ENCODE measurements around the gene SLC22A31.

DNA sequence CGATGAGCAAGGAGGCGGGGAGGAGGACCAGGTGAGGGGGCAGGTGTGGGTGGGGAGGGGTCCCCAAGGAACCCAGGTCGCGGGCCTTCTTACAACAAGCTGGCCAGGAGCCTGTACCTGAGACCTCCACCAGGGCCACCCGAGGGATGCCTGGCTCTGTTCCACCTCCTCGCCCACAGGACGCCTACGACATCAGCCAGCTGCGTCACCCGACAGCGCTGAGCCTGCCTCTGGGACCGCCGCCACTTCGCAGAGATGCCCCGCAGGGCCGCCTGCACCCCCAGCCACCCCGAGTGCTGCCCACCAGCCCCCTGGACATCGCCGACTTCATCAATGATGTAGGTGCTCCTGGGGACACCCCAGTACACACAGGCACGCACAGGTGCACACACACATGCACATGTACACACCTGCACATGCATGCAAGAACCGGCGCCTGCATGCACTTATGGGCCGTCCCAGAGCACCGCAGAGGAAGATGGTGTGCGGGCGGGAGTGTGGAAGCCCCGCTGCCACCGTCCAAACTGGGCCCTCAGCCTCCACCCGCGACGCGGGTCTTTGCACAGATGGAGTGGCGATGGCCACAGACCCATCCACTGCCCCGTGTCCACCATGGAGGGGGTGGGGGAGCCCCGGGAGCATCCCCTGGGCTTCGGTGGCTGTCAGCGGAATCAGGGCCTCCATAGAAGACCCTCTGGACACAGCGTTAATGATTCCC is 6.6 kb downstream of the SLC22A31 start:
- TF ChIP-seq POLR2A (IDR thresholded peaks at IDR 0.05; ENCODE audit: low read depth, low read length), result no peak
- no peak for TF ChIP-seq POLR2AphosphoS5 (IDR thresholded peaks at IDR 0.05; ENCODE audit: low read depth, low read length)

Data from GM12892 (cell line).